ENCODE measurements around the gene MLC1.

- TF ChIP-seq CTCF (IDR thresholded peaks at IDR 0.05) (no peak), POLR2AphosphoS5 (IDR thresholded peaks at IDR 0.05) (no peak), POLR2A (IDR thresholded peaks at IDR 0.05) (no peak)
These were observed 5.1 kb upstream of the MLC1 start for GRCh38 chr22:50090412-50090714.

All from stomach (tissue), 4 donors.